ENCODE measurements around the gene ATIC. TPM values are rescaled to one million over a fixed set of nuclear protein-coding genes. Genes with fewer than 3 reads are reported as not detected.

Gene ATIC
- total RNA-seq, 1 experiment from 2014 or later = 295 TPM

GRCh38 chr2:215319500-215319899 is 7.6 kb downstream of the ATIC start:
- Mint-ChIP-seq H3K4me1 (peaks cover 0 to 12% of the 10 kb centered on the region in 2 experiments; a peak in 2 of 4 replicates), H3K27me3 (ENCODE audit: low read depth) (no peaks in the 10 kb centered on the region), H3K9me3 (no peaks in the 10 kb centered on the region), H3K27ac (no peak overlapping the region), H3K36me3 (ENCODE audit: insufficient read depth in 1 of 3, low read depth in 3 of 3) (peaks cover 42 to 96% (median 83%) of the 10 kb centered on the region in 3 experiments), H3K4me3 (no peak overlapping the region)
- H2BK15ac ChIP-seq (ENCODE audit: low read depth, low read length) = no peak overlapping the region
- no peak overlapping the region for H2AK5ac ChIP-seq (ENCODE audit: insufficient read length, low read length)
- no peak overlapping the region for H3K23ac ChIP-seq (ENCODE audit: insufficient read length, low read depth, low read length)
- no peak overlapping the region for H2BK5ac ChIP-seq (ENCODE audit: insufficient read length, low read length)
- no peak overlapping the region for H3K4me2 ChIP-seq (ENCODE audit: insufficient read depth, insufficient read length, low read length)
- H3K4ac ChIP-seq (ENCODE audit: low read depth, low read length) = no peak overlapping the region
- no peak overlapping the region for H3K9ac ChIP-seq (ENCODE audit: extremely low read depth, insufficient read length, low read length)
- no peak overlapping the region for H3K14ac ChIP-seq (ENCODE audit: insufficient read depth, low read length)
- no peak overlapping the region for H4K5ac ChIP-seq (ENCODE audit: insufficient read length, low read depth, low read length)
- H4K8ac ChIP-seq (replicated peaks; ENCODE audit: insufficient read length, low read depth, low read length) = no peak overlapping the region
- H3K56ac ChIP-seq (ENCODE audit: insufficient read length, low read depth, low read length) = no peak overlapping the region
- no peak for TF ChIP-seq CTCF (conservative IDR thresholded peaks at IDR 0.05)
- H3K9me3 ChIP-seq (ENCODE audit: control insufficient read depth, low read depth, low read length) = no peaks in the 10 kb centered on the region
- H3K18ac ChIP-seq (ENCODE audit: insufficient read length, low read depth, low read length) = no peak overlapping the region
- no peaks in the 10 kb centered on the region for H3K4me1 ChIP-seq (ENCODE audit: insufficient read depth, low read length)
- no peaks in the 10 kb centered on the region for H3K27me3 ChIP-seq (ENCODE audit: insufficient read depth, low read length)
- H4K20me1 ChIP-seq (ENCODE audit: control insufficient read depth, insufficient read depth, insufficient read length) = no peaks in the 10 kb centered on the region
- H3K27ac ChIP-seq (ENCODE audit: insufficient read length, low read depth, low read length) = no peak overlapping the region
- H3K23me2 ChIP-seq (ENCODE audit: insufficient read length, low read depth, low read length, poor library complexity, severe bottlenecking) = no peaks in the 10 kb centered on the region
- H2BK120ac ChIP-seq (ENCODE audit: low read depth, low read length, poor library complexity, severe bottlenecking) = no peak overlapping the region
- H4K91ac ChIP-seq (ENCODE audit: insufficient read length, low read depth, low read length) = no peak overlapping the region
- DNase-seq = no peak
- no CpG with 5 or more reads among the region's 5 CpGs for WGBS (ENCODE audit: extremely low coverage, insufficient read length, low lambda C conversion rate)
- H3K79me2 ChIP-seq (ENCODE audit: insufficient read depth, low read length) = peaks cover 3% of the 10 kb centered on the region; the same call in 1 of the 2 replicates
- no peak overlapping the region for H2BK12ac ChIP-seq (ENCODE audit: insufficient read length, low read depth, low read length)
- H2BK20ac ChIP-seq (ENCODE audit: low read depth, low read length, poor library complexity, severe bottlenecking) = no peak overlapping the region
- no peak overlapping the region for H3T11ph ChIP-seq (ENCODE audit: low read length)
- H2AFZ ChIP-seq (ENCODE audit: low read length) = no peak overlapping the region
- no peaks in the 10 kb centered on the region for H3K79me1 ChIP-seq (ENCODE audit: insufficient read depth, low read depth, low read length, poor library complexity, severe bottlenecking)

All from H9 (cell line).